Inflammatory macrophage treated with lipopolysaccharide for 4 hours (primary cell): ENCODE results near the gene MRPL12.

Experiments used
- DNase-seq: peaks from one replicate; pipeline ENCODE4 v3.0.0-alpha.2; 2020

The MRPL12 gene

DNA sequence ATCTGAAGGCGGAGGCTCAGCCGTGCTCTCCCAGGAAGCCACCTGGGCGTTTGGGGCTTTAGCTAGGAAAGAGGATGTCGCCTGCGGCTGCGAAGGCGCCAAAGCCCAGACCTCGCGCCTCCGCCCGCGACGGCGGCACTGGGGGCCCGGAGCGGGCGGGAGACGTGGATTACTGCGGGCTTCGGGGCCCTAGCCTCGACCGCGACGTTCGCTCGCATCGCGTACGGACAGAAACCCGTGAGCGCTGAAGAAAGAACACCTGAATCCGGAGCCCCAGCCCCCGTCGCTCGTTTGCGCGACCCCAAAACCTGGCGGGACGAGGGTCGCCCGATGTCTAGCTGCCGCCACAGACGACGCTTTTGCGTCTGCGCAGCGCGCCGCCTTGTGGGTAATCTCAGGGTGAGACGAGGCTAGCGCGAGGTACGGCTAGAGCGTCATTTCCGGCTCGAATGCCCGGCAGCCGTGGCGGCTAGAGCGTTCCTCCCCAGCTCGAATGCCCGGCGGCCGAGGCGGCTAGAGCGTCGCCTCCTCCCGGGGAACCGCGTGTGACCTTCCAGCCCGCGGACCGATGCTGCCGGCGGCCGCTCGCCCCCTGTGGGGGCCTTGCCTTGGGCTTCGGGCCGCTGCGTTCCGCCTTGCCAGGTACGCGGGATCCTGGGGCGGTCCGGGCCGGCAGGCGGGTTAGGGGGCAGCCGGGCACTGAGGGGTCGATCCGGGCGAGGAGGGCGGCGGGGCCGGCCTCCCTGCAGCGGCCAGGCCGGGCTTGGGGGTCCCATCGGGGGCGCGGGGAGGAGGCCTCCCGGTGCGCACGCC is at the start of gene MRPL12:
Gene MRPL12, plus strand, starts transcription at position 434 of the 813 bp plus-strand sequence. Its CDS starts 135 bp downstream, at position 569.
- DNase-seq = peak; percentile 96

DNA sequence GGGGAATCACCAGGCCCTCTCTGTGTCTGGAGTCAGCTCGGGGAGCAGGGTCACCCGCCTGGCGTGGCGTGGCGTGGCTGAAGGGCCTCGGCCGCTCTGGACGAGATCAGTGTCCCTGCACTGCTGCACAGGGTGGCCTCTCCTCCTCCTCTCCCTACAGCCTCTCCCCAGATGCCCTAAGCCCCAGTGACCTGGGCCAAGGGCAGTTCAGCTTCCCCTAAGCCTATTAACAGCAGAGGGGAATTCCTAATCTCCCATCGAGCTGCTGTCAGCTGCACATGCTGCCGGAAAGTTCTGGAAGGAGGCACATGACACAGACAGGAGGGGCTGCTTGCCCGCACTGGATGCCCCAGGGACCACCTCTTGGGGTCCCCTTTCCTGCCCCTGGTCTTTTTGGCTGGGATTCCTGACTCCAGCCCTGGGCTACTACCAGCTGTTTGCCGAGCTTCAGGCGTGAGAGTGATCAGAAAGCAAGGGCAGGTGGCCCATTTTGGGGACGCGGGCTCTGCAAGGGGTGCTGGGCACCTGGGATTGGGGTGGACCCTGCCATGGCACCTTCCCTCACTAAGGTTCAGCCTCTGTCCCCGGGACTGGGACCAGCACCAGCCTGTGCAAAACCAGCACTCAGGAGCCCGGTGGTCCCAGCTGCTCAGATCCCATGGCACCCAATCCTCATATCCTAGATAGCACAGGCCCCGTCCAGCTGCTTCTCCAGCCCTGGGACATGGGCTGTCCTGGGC is 47.6 kb upstream of the MRPL12 start:
- DNase-seq = peak; percentile 27

DNA sequence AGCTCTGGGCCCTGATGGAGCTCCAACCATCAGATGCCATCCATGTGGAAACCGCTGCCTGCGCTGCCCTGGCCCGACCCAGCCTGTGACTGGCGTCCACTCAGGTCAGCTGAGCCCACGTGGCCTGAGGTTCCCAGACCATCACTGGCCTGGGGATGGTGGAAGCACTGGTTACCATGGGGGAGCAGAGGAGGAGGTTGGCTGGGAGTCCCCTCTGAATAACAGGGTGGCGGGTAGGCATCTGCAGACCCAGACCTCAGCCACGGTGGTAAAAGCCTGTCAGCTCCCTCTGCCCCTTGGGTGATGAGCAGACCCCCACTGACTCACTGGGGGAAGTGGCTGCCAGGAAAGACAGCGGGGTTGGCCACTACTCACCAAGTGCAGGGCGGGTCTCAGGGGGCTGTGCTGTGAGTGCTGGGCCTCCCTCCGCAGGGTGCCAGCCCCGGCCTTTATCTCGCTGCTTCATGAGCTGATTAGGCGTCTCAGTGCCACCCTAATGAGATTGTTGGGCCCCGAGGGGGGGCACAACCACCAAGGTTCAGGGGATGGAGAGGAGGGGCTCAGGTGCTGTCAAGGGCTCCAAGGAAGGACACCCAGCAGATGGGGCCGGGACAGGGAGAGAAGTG is 46.9 kb upstream of the MRPL12 start, which contains the start of gene PDE6G:
Gene PDE6G, minus strand, starts transcription at position 425 of the 626 bp plus-strand sequence. CDS start 3,237 bp downstream, outside the sequence.
- DNase-seq = no peak

DNA sequence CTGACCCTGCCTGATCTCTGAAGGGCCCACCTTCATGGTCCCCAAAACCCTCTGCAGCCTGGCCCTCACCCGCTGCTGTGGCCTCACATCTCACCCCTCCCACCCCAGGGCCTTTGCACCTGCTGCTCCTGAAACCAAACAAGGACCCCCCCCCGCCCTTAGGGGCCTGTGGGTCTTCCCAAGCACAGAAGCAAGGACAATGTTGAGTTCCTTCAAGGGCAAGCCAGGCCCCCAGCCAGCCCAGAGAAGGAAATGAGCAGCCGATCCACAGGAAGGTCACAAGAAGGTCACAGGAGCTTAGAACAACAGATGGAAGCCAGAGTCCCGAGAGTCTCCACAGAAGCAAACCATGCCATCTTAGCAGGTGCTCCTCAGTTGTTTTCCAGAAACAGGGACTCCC is 46.3 kb upstream of the MRPL12 start:
- no peak for DNase-seq

DNA sequence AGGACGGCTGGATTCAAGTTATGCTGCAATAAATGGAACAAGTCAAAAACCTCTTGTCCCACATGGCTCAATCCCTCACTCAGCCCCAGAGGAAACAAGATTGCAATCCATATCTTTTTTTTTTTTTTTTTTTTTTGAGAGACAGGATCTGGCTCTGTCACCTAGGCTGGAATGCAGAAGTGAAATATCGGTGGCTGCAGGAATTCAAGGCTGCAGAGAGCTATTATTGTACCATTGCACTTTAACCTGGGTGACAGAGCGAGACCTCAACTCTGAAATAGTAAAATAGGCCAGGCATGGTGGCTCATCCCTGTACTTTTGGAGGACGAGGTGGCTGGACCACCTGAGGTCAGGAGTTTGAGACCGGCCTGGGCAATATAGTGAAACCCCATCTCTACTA is 44.1 kb upstream of the MRPL12 start:
- DNase-seq = no peak

DNA sequence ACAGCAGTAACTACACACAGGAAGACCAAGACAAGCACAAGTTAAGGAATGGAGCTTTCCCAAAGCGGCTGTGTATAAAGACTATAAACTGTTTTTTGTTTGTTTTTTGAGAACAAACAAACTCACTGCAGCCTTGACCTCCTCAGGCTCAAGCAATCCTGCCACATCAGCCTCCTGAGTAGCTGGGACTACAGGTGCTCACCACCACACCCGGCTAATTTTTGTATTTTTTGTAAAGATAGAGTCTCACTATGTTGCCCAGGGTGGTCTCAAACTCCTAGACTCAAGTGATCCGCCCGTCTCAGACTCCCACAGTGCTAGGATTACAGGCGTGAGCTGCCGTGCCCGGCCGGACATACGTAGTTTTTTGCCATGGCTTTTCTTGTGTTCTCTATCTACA is 42.7 kb upstream of the MRPL12 start:
- DNase-seq = no peak

DNA sequence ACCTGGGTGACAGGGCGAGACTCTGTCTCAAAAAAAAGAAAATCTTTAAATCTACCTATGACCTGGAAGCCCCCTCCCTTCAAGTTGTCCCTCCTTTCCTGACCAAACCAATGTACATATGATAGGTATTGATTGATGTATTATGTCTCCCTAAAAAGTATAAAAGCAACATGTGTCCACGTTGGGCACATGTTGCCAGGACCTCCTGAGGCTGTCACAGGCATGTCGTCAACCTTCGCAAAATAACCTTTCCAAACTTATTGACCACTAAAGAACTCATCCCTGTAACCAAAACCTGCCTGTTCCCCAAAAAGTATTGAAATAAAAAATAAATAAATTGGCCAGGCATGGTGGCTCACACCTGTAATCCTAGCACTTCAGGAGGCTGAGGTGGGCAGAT is 41.2 kb upstream of the MRPL12 start:
- DNase-seq = no peak

DNA sequence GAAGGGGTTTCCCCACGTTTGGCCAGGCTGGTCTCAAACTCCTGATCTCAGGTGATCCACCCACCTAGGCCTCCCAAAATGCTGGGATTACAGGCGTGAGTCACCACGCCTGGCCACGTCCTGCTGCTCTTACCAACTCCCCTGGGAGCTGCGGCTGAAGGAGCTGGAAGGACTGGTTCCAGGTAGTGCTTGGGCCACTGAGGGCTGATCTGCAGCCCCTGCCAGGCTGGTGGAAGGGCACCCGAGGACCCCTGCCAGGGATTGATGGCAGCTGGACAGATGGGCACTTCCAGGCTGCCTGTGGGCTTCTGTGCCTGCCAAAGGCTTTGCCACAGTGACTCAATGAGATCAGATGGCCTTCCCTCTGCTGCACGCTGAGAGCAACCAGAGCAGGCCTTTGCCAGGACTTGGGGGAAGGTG is 39.1 kb upstream of the MRPL12 start:
- DNase-seq = no peak

DNA sequence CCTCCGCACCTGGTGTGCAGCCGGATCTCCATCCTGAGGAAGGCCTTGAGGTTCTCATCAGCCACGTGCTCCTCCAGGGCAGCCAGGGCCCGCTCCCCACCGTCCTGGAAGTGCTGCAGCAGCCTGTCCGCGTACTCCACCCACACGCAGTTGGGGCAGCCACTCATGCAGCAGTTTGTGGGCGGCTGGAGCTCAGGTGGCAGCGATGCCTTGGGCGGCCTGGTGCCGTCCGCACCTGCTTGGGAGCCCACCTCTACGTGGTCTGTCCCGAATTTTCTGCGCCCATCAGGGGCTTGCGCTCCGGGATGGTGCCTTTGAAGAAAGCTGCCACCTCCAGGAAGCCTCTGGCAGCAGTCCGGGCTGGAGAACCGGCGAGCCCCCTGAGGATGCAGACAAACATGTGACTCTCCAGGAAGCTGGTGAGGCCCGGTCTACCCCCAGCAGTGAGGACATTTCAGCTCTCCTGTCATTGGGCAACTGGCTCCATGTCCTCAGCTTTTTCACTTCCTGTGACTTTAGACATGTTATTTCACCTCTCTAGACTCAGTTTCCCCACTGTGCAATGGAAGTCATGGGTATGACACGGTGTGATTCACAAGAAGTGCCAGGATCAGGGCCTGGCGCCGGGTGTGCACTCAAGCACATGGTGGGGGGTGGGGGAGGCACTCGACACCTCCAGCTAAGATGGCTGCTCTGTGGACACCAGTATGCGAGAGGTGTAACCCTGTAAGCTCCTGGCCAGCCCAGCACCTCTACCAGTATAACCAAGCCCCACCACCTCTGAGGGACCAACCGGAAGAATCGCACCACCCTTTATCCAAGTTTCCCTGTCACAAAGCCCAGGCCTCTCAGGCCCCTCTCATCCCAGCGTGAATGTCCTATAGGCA is 37.7 kb upstream of the MRPL12 start:
- DNase-seq = peak; percentile 9

DNA sequence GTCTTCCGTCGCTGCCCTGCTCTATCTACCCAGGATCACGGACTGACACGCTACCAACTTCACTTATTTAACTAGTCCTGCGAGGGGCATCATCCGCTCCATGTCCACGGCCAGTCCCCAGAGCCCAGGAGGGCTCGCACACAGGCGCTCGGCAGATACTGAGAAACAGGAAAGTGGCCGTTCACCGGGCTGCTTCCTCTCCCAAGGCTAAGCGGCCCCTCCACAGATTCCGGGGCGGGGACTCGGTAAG is 37.1 kb upstream of the MRPL12 start:
- DNase-seq = peak; percentile 20

DNA sequence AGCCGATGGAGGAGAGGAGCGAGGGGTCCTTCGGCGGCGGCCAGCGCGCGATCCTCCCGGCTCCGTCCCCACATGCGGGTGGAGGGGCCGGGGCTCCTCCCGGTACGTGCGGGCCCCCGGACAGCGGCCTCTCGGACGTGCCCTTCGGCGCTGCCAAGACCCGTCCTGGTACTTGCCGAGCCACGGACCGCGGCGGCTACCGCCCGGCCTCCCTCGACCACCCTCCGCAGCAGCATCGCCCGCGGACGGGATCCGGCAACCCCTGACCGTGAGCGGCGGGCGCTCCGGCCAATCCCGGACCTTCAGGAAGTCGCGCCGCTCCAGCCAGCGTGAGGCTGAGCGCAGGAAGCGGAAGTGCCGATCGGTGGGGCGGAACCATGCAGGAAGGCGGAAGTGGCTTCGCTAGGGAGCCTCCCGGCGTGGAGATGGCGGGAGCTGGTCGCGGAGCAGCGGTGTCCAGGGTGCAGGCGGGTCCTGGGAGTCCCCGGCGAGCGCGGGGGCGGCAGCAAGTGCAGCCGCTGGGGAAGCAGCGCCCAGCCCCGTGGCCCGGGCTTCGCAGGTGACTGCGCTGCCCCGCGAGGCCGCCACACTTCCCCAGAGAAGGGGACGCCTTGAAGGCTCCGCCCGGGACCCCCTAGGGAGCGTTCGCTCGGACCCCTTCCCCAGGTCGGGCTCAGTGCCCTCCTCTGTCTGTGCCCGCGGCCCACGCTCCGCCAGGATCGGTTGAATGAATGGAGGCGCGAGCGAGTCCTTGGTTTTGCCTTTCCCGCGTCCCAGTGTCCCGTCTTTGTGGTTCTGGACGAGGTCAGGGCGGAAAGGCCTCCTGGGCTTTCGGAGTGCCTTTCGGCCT is 36.6 kb upstream of the MRPL12 start, which contains the start of the genes CCDC137 and OXLD1:
Gene CCDC137, plus strand, starts transcription at position 396 of the 850 bp plus-strand sequence. Its CDS starts 30 bp downstream, at position 426.
Gene OXLD1, minus strand, starts transcription at position 264 of the 850 bp plus-strand sequence. Its CDS starts 28 bp downstream, at position 236.
- DNase-seq = peak; percentile 98

DNA sequence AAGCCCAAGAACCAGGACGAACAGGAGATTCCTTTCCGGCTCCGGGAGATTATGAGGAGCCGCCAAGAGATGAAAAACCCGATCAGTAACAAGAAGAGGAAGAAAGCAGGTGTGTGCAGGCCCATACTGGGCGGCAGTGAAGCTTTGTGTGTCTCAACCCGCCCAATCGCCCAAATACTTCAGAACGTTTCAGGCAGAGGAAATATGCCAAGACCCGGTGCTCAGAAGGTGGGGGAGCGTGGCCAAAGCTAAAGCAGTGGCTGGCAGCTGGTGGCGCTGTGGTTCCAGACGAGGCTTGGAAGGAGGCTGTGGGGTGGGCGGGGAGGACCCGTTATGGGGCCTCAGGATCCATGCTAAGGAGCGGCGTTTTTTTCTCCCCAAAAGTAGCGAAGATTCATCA is 35.4 kb upstream of the MRPL12 start:
- DNase-seq = no peak

DNA sequence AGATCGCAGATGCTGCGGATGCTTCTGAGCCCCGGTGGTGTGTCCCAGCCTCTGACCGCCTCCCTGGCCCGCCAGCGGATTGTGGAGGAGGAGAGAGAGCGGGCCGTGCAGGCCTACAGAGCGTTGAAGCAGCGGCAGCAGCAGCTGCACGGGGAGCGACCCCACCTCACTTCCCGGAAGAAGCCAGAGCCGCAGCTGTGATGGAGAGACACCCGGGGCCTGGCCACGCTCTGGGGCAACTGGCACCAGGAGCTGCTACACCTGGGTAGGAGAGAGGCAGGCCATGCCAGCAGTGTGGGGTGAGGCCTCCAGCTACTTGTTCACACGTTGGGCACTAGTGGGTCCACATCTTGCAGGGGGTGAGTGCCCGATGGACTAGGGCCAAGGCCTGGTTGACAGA is 30.7 kb upstream of the MRPL12 start:
- no peak for DNase-seq

DNA sequence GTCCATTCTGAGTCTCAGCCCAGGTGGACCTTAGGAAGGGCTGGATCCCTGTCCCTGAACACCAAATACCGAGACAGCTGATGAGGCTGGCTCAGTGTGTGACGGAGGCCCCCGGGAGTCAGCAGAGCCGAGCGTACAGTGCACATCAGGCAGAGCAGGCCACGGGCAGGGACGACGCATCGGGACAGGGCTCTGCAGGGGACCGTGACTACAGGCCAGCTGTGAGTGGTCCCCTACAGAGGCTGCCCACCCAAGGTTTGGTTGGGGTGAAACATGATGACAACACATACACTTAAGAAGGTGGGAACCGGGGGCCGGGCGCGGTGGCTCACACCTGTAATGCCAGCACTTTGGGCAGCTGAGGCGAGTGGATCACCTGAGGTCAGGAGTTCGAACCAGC is 30.2 kb upstream of the MRPL12 start:
- no peak for DNase-seq

DNA sequence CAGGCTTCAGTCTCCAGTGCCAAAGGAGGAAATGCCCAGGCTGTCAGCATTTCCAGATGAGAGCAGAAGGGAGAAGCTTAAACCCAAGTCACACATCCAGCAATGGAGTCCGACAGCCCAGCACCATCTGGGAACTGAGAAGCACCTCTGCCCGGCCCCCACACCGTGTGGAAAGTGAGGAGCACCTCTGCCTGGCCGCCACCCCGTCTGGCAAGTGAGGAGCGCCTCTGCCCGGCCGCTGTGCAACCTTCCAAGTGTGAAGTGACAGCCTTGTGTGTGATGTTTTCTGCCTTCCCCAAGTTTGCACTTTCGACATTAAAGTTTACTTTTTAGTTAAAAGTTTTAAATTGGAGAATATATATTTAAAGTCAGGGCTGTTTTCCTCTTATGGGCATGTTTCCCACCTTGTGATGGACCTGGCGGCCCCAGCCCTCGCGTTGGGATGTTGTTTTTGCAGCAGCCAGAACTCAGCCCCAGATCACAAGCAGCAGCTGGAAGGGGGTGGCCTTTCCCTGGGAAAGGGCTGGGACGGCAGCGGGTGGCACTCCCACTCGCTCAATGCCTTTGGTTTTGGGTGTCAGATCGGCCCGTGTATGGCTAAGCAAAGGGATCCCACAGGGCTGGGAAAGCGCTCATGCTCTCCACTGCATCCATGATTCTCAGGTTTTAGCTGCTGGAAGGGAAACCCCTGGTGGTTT is 29.5 kb upstream of the MRPL12 start:
- DNase-seq = no peak

DNA sequence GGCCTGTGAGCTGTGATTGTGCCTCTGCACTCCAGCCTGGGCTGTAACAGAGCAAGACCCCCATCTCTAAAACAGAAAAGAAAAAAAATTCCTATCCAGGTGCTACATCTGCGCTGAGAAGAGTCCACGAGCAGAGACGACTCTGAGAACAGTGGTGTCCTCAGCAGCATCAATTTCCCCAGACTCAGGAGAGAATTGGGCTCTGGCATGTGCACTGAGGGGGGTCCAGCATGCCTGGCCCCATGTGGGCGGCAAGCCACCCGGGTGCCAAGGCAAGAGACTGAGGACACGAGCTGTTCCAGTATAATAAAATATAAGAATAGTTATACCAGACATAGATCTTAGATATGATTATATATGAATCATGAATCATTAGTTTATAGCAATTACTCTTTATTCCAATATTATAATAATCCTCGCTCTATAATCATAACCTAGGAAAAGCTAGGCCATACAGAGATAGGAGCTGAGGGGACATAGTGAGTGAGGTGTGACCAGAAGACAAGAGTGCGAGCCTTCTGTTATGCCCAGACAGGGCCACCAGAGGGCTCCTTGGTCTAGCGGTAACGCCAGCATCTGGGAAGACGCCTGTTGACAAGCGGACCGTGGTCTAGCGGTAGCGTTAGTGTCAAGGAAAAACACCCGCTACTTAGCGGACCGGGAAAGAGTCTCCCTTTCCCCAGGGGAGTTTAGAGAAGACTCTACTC is 27.5 kb upstream of the MRPL12 start:
- DNase-seq = peak; percentile 8

DNA sequence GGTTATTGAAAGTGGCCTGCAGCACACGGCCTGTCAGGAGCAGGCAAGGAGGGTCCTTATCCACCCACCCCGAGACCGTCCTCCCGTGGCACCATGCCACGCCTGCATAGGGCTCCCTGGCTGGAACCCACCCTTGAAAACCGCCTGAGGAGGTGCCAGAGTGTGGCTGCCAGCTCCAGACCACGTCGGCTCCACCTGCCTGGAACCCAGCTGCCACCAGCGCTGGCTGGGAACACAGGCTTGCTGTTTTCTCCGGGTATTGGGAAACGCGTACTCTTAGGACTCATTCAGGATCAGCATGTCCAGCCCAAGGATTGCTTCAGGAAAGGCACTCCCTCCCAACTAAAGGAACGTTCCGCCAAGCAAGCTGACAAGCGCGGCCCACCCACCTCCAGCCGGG is 26.3 kb upstream of the MRPL12 start:
- DNase-seq = no peak

DNA sequence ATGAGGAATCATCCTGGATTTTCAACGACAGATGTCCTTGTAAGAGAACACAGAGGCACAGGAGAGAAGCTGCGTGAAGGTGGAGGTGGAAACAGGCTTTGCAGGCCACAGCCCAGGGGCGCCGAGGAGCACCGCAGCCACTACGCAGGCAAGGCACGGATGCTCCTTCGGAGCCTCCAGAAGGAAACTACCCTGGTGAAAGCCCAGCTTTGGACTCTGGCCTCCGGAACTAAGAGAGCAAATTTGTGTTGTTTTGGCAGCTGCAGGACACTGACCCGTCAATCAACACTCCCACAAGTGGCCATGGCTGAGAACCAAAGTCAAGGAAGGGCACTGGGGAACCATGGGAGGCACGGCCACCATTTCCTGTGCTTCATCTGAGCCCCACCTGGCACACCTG is 23.0 kb upstream of the MRPL12 start:
- no peak for DNase-seq

DNA sequence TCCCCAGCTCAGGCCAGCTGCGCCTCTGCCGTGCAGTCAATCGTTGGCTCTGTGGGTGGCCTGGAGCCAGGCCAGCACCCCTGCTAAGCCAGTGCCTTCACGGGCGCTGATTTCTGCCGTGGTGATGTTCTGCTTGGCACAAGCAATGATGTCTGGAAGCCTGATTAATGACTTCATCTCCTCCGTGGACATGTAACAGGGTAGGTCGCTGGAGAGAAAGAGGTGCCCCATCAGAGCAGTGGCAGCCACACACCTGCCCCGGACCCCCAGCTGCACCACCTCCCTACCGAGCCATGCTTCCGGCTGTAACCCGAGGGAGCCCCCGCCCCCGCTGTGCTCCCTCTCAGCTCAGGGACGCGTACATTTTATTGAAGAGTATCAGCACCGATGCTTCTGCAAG is 21.5 kb upstream of the MRPL12 start:
- DNase-seq = no peak

DNA sequence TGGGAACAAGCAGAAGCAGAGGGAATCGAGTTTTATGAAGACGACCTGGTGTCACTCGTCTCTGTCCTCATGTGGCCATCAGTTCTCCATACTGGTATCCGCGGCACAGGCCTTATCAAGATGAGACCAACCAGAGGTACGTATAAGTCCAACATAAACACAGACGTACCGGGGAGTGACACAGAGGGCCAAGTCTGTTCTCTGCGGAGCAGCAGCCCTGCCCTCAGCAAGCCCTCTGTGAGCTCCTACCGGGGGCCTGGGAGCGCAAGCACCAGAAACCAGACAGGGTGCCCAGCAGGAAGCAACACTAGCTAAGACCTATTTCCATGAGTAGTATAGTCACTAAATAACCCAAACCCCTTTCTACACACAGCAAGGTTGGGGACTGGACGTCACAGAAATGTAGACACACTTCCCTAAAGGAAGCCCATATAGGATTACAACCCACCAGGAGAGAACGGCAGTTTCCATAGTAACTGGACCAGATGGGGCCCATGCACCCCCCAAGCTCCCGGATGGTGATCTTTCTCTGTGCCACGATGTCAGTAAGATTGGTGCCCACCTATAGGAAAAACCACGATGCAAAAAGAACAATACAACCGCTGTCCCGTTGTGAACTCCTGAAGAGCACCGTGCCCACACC is 20.5 kb upstream of the MRPL12 start:
- no peak for DNase-seq
